T-helper 2 cell treated with Interferon-gamma antibody and Interleukin-4, amounts not matched to agents 5 μg/mL and 100 μg/mL, for 36 hours (primary cell): Measurements from ENCODE around the gene KANK3.
A peak's percentile ranks its signal among the peaks of the same experiment; 100 is the strongest.
"Not testable (repeated sequence)": the region's sequence is repeated elsewhere in the genome, so short reads cannot be mapped to it uniquely, and the experiment has no call there.

Experiments
- DNase-seq: peaks from one replicate; pipeline ENCODE4 v3.0.0; 2021; ENCODE audit warnings: low spot score
- H3K27ac Mint-ChIP-seq: one replicate; pipeline ENCODE4 v1.8.0; 2021; ENCODE audit warnings: mild to moderate bottlenecking, mixed read lengths
- H3K27me3 Mint-ChIP-seq: one replicate; pipeline ENCODE4 v1.8.0; 2021; ENCODE audit warnings: low read depth, mixed read lengths
- H3K36me3 Mint-ChIP-seq: one replicate; pipeline ENCODE4 v1.8.0; 2021; ENCODE audit warnings: low read depth, mixed read lengths
- H3K4me1 Mint-ChIP-seq: one replicate; pipeline ENCODE4 v1.8.0; 2021; ENCODE audit warnings: low read depth, mixed read lengths
- H3K4me3 Mint-ChIP-seq: one replicate; pipeline ENCODE4 v1.8.0; 2022; ENCODE audit warnings: mild to moderate bottlenecking, moderate library complexity, mixed read lengths
- H3K9me3 Mint-ChIP-seq: one replicate; pipeline ENCODE4 v1.8.0; 2021; ENCODE audit warnings: mixed read lengths

KANK3 gene

DNA sequence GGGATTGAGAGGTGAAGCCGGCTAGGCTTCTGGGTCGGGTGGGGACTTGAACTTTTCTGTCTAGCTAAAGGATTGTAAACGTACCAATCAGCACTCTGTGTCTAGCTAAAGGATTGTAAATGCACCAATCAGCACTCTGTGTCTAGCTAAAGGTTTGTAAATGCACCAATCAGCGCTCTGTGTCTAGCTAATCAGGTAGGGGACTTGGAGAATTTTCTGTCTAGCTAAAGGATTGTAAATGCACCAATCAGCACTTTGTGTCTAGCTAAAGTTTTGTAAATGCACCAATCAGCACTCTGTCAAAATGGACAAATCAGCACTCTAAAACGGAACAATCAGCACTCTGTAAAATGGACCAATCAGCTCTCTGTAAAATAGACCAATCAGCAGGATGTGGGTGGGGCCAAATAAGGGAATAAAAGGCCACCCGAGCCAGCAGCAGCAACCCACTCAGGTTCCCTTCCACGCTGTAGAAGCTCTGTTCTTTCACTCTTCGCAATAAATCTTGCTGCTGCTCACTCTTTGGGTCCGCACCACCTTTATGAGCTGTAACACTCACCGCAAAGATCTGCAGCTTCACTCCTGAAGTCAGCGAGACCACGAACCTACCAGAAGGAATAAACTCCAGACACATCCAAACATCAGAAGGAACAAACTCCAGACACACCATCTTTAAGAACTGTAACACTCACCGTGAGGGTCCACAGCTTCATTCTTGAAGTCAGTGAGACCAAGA is 36.3 kb upstream of the KANK3 start:
- H3K9me3 Mint-ChIP-seq, H3K36me3 Mint-ChIP-seq, H3K4me3 Mint-ChIP-seq, H3K27me3 Mint-ChIP-seq, H3K4me1 Mint-ChIP-seq, H3K27ac Mint-ChIP-seq, DNase-seq: not testable (repeated sequence)

GRCh38 chr19:8377598-8377997 is 34.5 kb upstream of the KANK3 start:
- Mint-ChIP-seq H3K27me3 (no peaks in the 10 kb centered on the region), H3K9me3 (peaks cover 4% of the 10 kb centered on the region), H3K36me3 (no peaks in the 10 kb centered on the region), H3K4me3 (no peak overlapping the region), H3K4me1 (peaks cover 5% of the 10 kb centered on the region), H3K27ac (no peak overlapping the region)
- no peak for DNase-seq

DNA sequence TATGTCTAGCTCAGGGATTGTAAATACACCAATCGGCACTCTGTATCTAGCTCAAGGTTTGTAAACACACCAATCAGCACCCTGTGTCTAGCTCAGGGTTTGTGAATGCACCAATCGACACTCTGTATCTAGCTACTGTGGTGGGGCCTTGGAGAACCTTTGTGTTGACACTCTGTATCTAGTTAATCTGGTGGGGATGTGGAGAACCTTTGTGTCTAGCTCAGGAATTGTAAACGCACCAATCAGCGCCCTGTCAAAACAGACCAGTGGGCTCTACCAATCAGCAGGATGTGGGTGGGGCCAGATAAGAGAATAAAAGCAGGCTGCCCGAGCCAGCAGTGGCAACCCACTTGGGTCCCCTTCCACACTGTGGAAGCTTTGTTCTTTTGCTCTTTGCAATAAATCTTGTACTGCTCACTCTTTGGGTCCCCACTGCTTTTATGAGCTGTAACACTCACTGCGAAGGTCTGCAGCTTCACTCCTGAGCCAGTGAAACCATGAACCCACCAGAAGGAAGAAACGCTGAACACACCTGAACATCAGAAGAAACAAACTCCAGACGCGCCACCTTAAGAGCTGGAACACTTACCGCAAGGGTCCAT is 33.4 kb upstream of the KANK3 start:
- not testable (repeated sequence) for H3K9me3 Mint-ChIP-seq, H3K27me3 Mint-ChIP-seq, DNase-seq, H3K4me1 Mint-ChIP-seq, H3K36me3 Mint-ChIP-seq, H3K4me3 Mint-ChIP-seq, H3K27ac Mint-ChIP-seq

DNA sequence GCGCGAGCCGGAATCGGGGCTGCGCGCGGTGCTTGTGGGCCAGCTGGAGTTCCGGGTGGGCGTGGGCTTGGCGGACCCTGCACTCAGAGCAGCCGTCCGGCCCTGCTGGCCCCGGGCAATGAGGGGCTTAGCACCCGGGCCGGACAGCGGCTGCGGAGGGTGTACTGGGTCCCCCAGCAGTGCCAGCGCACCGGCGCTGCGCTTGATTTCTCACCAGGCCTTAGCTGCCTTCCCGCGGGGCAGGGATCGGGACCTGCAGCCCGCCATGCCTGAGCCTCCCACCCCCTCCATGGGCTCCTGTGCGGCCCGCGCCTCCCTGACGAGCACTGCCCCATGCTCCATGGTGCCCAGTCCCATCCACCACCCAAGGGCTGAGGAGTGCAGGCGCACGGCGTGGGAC is 32.7 kb upstream of the KANK3 start:
- not testable (repeated sequence) for H3K27me3 Mint-ChIP-seq, H3K27ac Mint-ChIP-seq, DNase-seq, H3K4me3 Mint-ChIP-seq, H3K36me3 Mint-ChIP-seq, H3K9me3 Mint-ChIP-seq, H3K4me1 Mint-ChIP-seq

DNA sequence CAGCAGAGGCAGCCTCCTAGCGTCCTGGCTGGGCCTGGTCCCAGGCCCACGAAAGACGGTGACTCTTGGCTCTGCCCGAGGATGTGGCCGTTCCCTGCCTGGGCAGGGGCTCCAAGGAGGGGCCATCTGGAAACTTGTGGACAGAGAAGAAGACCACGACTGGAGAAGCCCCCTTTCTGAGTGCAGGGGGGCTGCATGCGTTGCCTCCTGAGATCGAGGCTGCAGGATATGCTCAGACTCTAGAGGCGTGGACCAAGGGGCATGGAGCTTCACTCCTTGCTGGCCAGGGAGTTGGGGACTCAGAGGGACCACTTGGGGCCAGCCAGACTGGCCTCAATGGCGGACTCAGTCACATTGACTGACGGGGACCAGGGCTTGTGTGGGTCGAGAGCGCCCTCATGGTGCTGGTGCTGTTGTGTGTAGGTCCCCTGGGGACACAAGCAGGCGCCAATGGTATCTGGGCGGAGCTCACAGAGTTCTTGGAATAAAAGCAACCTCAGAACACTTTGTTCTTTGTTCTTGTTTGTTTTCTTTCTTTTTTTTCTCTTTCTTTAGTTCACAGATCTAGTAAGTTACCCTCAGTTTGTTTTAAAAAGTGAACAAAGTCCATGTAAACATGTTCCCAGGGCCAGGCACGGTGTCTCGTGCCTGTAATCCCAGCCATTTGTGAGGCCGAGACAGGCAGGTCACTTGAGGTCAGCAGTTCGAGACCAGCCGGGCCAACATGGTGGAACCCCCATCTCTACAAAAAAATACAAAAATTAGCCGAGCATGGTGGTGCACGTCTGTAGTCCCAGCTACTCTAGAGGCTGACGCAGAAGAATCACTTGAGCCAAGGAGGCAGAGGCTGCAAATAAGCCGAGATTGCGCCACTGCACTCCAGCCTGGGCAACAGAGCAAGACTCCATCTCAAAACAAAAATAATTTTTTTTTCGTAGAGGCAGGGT is 31.1 kb upstream of the KANK3 start:
- Mint-ChIP-seq H3K27me3 (no peaks in the 10 kb centered on the region), H3K4me1 (peaks cover 5% of the 10 kb centered on the region), H3K36me3 (no peaks in the 10 kb centered on the region), H3K27ac (no peak overlapping the region), H3K4me3 (no peak overlapping the region), H3K9me3 (no peaks in the 10 kb centered on the region)
- DNase-seq: no peak

DNA sequence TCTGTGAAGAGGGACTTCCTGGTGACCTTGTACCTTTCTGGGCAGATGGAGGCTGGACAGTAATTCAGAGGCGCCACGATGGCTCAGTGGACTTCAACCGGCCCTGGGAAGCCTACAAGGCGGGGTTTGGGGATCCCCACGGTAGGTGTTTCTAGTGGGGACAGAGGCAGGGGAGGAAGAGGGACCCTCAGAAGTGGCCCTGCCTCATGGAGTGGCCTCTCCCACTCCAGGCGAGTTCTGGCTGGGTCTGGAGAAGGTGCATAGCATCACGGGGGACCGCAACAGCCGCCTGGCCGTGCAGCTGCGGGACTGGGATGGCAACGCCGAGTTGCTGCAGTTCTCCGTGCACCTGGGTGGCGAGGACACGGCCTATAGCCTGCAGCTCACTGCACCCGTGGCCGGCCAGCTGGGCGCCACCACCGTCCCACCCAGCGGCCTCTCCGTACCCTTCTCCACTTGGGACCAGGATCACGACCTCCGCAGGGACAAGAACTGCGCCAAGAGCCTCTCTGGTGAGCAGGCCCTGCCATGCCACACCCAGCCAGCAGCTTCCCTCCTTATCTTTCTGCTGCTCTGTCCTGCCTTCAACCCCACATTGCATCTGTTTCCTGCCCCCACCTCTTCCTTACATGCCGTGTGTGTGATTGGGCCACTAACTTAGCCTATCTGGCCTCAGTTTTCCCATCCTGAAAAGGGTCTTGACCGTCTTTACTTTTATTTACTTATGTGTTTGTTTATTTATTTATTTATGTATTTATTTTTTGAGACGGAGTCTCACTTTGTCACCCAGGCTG is 28.1 kb upstream of the KANK3 start:
- no peak overlapping the region for H3K27ac Mint-ChIP-seq
- H3K9me3 Mint-ChIP-seq: no peaks in the 10 kb centered on the region
- H3K27me3 Mint-ChIP-seq: peaks cover 8% of the 10 kb centered on the region
- H3K4me1 Mint-ChIP-seq: peaks cover 7% of the 10 kb centered on the region
- H3K4me3 Mint-ChIP-seq: no peak overlapping the region
- no peaks in the 10 kb centered on the region for H3K36me3 Mint-ChIP-seq
- DNase-seq: no peak

DNA sequence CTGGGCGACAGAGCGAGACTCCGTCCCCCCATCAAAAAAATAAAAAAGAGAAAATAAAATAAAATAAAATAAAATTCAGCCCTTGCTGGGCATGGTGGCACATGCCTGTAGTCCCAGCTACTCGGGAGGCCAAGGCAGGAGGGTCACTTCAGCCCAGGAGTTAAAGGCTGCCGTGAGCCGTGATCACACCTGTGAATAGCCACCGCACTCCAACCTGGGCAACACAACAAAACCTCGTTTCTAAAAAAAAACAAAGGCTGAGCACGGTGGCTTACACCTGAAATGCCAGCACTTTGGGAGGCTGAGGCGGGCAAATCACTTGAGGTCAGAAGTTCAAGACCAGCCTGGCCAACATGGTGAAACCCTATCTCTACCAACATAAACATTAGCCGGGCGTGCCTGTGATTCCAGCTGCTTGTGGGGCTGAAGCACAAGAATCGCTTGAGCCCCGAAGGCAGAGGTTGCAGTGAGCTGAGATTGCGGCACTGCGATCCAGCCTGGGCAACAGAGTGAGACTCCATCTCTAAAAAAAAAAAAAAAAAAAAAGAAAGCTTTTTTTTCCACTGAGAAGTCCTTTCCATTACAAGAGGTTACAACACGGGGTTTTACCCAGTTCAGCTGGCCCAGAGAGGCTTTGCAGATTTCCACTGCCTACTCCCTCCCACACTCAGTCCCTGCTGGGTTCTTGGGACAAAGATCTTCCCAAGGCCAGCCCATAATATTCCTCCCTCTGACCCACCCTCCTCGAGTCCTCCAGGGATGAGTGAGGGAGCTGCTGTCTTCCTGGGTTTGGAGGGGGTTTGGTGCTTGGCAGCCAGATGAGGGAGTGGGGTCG is 27.3 kb upstream of the KANK3 start:
- peaks cover 16% of the 10 kb centered on the region for H3K27me3 Mint-ChIP-seq
- no peak overlapping the region for H3K4me3 Mint-ChIP-seq
- H3K9me3 Mint-ChIP-seq: no peaks in the 10 kb centered on the region
- no peak for DNase-seq
- no peak overlapping the region for H3K27ac Mint-ChIP-seq
- H3K4me1 Mint-ChIP-seq: peaks cover 7% of the 10 kb centered on the region
- H3K36me3 Mint-ChIP-seq: no peaks in the 10 kb centered on the region

GRCh38 chr19:8367327-8368001 is 24.4 kb upstream of the KANK3 start:
- Mint-ChIP-seq H3K4me3 (no peak overlapping the region), H3K27ac (no peak overlapping the region), H3K9me3 (no peaks in the 10 kb centered on the region), H3K27me3 (peaks cover 23% of the 10 kb centered on the region), H3K4me1 (peaks cover 11% of the 10 kb centered on the region), H3K36me3 (no peaks in the 10 kb centered on the region)
- no peak for DNase-seq

DNA sequence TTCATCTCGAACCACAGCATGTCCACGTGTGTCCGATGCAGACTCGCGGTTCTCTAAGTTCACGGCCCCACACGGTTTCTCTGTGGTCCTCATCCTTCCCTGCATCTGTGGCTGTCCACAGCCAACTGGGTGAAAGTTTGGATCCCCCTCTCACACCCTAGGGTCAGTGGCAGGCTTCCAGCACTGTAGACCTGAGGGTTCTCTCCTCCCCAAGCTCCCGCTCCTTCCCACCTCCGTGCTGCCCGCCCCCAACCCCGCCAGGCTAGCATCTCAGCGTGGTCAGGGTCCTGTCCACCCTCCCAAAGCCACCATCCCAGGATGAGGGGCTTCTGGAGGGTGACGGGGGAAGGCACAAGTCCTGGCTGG is 23.9 kb upstream of the KANK3 start:
- no peak for DNase-seq
- no peaks in the 10 kb centered on the region for H3K9me3 Mint-ChIP-seq
- no peak overlapping the region for H3K4me3 Mint-ChIP-seq
- H3K36me3 Mint-ChIP-seq: no peaks in the 10 kb centered on the region
- H3K4me1 Mint-ChIP-seq: peaks cover 16% of the 10 kb centered on the region
- peaks cover 23% of the 10 kb centered on the region for H3K27me3 Mint-ChIP-seq
- no peak overlapping the region for H3K27ac Mint-ChIP-seq

DNA sequence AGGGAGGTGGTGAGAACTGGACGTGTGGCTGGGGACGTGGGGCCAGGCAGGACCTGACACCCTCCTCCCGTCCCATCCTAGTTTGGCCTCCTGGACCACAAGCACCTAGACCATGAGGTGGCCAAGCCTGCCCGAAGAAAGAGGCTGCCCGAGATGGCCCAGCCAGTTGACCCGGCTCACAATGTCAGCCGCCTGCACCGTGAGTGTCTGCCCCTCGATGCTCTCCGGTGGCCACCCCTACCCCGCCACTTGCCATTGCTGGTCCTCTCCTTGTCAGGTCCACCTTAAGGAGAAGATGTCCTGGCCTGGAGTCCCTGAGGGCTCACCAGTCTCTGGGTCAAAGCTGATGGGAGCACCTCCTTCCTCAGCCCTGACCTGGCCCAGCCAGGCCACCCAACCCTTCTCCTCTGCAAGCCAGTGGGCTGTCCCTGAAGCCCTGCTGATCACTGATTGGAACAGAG is 23.1 kb upstream of the KANK3 start:
- H3K4me1 Mint-ChIP-seq: peaks cover 19% of the 10 kb centered on the region
- no peaks in the 10 kb centered on the region for H3K9me3 Mint-ChIP-seq
- H3K36me3 Mint-ChIP-seq: no peaks in the 10 kb centered on the region
- no peak overlapping the region for H3K4me3 Mint-ChIP-seq
- DNase-seq: no peak
- H3K27me3 Mint-ChIP-seq: peaks cover 23% of the 10 kb centered on the region
- no peak overlapping the region for H3K27ac Mint-ChIP-seq

DNA sequence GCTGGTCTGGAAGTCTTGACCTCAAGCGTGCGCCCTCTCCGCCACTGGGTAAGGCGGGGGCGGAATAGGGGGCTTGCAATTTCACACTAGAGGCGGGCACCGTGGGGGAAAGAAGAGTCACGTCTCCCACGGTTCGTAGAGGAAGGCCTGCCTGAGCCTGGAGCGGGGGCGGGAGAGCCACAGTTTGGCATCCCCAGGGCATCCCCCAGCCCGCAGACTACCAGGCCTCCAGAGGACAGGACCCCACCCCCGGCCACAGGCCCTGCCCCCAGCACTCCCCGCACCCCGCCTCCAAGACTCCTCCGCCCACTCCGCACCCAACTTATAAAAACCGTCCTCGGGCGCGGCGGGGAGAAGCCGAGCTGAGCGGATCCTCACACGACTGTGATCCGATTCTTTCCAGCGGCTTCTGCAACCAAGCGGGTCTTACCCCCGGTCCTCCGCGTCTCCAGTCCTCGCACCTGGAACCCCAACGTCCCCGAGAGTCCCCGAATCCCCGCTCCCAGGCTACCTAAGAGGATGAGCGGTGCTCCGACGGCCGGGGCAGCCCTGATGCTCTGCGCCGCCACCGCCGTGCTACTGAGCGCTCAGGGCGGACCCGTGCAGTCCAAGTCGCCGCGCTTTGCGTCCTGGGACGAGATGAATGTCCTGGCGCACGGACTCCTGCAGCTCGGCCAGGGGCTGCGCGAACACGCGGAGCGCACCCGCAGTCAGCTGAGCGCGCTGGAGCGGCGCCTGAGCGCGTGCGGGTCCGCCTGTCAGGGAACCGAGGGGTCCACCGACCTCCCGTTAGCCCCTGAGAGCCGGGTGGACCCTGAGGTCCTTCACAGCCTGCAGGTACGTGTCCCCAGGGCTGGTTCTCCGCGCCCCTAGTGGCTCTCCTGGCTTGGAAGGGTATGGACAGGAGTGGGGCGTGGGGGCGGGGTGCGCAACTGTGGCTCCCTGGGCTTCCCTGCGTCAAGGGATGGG is 21.0 kb upstream of the KANK3 start, which contains the start of gene ANGPTL4:
ANGPTL4 (plus strand) TSS at position 353 of the 969 bp plus-strand sequence; CDS start at position 520, 167 bp downstream.
- DNase-seq: peak; percentile 81
- Mint-ChIP-seq H3K27ac (peak within 1 kb of the TSS; percentile 86), H3K4me3 (peak within 1 kb of the TSS; percentile 84), H3K27me3 (peaks cover 23% of the 10 kb centered on the region), H3K36me3 (no peaks in the 10 kb centered on the region), H3K4me1 (peaks cover 19% of the 10 kb centered on the region), H3K9me3 (no peaks in the 10 kb centered on the region)
